Ovary (tissue), 3 donors: Measurements from ENCODE around the gene PRPS1L1.

ENCODE experiments used
- CTCF ChIP-seq, 3 donors: fragments of 450-650 bp in 2 of 3; fragments of 200-600 bp in 1 of 3; IDR thresholded peaks; one replicate each; pipeline versions ENCODE4 v1.5.1 to v1.8.0; 2016 to 2022; ENCODE audit warnings: antibody characterized with exemption in 3 of 3, mild to moderate bottlenecking in 1 of 3
- EP300 ChIP-seq: sonication (generic); formaldehyde crosslinking; IDR thresholded peaks from one replicate; pipeline ENCODE4 v1.6.1; 2017; ENCODE audit warnings: antibody characterized with exemption
- donor health status: DM: no; HTN: no; CAD: no.

- no peak for TF ChIP-seq CTCF (IDR thresholded peaks at IDR 0.05)
- TF ChIP-seq EP300 = no peak
Observed at GRCh38 chr7:18019555-18019954, 8.1 kb downstream of the PRPS1L1 start.
